Measurements from ENCODE around the gene SF3B2. TPM values are rescaled to one million over a fixed set of nuclear protein-coding genes. Genes with fewer than 3 reads are reported as not detected.

The SF3B2 gene
- total RNA-seq, 1 experiment from 2014 or later, result 89.0 TPM

DNA sequence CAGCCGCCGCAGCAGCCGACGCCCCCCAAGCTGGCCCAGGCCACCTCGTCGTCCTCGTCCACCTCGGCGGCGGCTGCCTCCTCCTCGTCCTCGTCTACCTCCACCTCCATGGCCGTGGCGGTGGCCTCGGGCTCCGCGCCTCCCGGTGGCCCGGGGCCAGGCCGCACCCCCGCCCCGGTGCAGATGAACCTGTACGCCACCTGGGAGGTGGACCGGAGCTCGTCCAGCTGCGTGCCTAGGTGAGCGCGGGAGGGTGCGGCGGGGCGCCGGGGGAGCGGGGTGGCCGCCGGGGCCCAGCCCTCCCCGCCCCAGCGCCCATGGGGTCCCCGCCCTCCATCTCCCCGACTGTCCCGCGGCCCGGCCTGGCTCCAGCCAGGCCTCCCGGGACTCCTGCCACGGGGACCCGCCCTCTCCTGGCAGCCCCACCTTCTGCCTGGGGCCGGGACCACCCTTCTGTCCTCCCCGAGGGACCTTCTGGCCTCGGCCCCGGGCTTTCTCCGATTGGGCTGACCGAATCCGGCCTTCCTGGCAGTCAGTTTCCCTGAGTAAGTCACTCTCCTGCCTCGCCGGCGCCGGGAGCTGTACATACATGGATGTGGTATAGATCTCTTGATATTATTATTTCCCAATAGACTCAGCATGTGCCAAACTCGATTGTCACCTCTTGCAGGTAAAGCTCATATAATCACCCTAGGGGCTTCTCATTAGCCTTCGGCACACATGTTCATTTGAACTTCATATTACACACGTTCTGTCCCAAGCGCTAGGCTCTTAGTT is 18.6 kb downstream of the SF3B2 start:
- no peak overlapping the region for H2AFZ ChIP-seq (ENCODE audit: low read length)
- H3K9ac ChIP-seq (ENCODE audit: low read length), result peak overlapping the region; percentile 87
- peak overlapping the region; percentile 82 for H3K4me3 ChIP-seq (ENCODE audit: low read length)
- H3K27me3 ChIP-seq (ENCODE audit: low read length), result no peaks in the 10 kb centered on the region
- H4K20me1 ChIP-seq (ENCODE audit: insufficient read depth, low read depth, low read length), result no peaks in the 10 kb centered on the region
- peaks cover 58% of the 10 kb centered on the region for H3K79me2 ChIP-seq (ENCODE audit: low read length)
- no peaks in the 10 kb centered on the region for H3K9me2 ChIP-seq (replicated peaks; ENCODE audit: insufficient read depth, low read length)
- peak overlapping the region; percentile 81 for H3K27ac ChIP-seq (ENCODE audit: low read length)
- peaks cover 34% of the 10 kb centered on the region for H3K36me3 ChIP-seq (ENCODE audit: insufficient read depth, low read length)
- DNase-seq, result peak; percentile 70
- no peaks in the 10 kb centered on the region for H3K9me3 ChIP-seq (ENCODE audit: low read length)
- H3K4me2 ChIP-seq (ENCODE audit: low read depth, low read length, poor library complexity, severe bottlenecking), result peak overlapping the region; percentile 99
- H3K4me1 ChIP-seq (ENCODE audit: low read length), result peaks cover 60% of the 10 kb centered on the region

- peak overlapping the region; percentile 82 for H3K4me3 ChIP-seq (ENCODE audit: low read length)
- H3K4me1 ChIP-seq (ENCODE audit: low read length), result peaks cover 59% of the 10 kb centered on the region
- peak; percentile 52 for DNase-seq
- H4K20me1 ChIP-seq (ENCODE audit: insufficient read depth, low read depth, low read length), result no peaks in the 10 kb centered on the region
- H3K79me2 ChIP-seq (ENCODE audit: low read length), result peaks cover 64% of the 10 kb centered on the region
- H3K9ac ChIP-seq (ENCODE audit: low read length), result peak overlapping the region; percentile 87
- H3K9me3 ChIP-seq (ENCODE audit: low read length), result no peaks in the 10 kb centered on the region
- H3K27me3 ChIP-seq (ENCODE audit: low read length), result no peaks in the 10 kb centered on the region
- no peak overlapping the region for H2AFZ ChIP-seq (ENCODE audit: low read length)
- peak overlapping the region; percentile 99 for H3K4me2 ChIP-seq (ENCODE audit: low read depth, low read length, poor library complexity, severe bottlenecking)
- peaks cover 31% of the 10 kb centered on the region for H3K36me3 ChIP-seq (ENCODE audit: insufficient read depth, low read length)
- H3K9me2 ChIP-seq (replicated peaks; ENCODE audit: insufficient read depth, low read length), result no peaks in the 10 kb centered on the region
- peak overlapping the region; percentile 81 for H3K27ac ChIP-seq (ENCODE audit: low read length)
Observed at GRCh38 chr11:66071381-66071801, 19.2 kb downstream of the SF3B2 start.

GRCh38 chr11:66072081-66072480 is 19.9 kb downstream of the SF3B2 start:
- Histone ChIP-seq H2AFZ (ENCODE audit: low read length) (no peak overlapping the region), H3K9me3 (ENCODE audit: low read length) (no peaks in the 10 kb centered on the region), H3K79me2 (ENCODE audit: low read length) (peaks cover 71% of the 10 kb centered on the region), H3K4me1 (ENCODE audit: low read length) (peaks cover 59% of the 10 kb centered on the region), H3K9ac (ENCODE audit: low read length) (peak overlapping the region; percentile 87), H4K20me1 (ENCODE audit: insufficient read depth, low read depth, low read length) (no peaks in the 10 kb centered on the region), H3K27ac (ENCODE audit: low read length) (peak overlapping the region; percentile 81), H3K36me3 (ENCODE audit: insufficient read depth, low read length) (peaks cover 31% of the 10 kb centered on the region), H3K4me3 (ENCODE audit: low read length) (peak overlapping the region; percentile 82), H3K27me3 (ENCODE audit: low read length) (no peaks in the 10 kb centered on the region), H3K9me2 (replicated peaks; ENCODE audit: insufficient read depth, low read length) (no peaks in the 10 kb centered on the region), H3K4me2 (ENCODE audit: low read depth, low read length, poor library complexity, severe bottlenecking) (peak overlapping the region; percentile 99)
- no peak for DNase-seq

GRCh38 chr11:66072518-66072917 is 20.4 kb downstream of the SF3B2 start:
- peaks cover 27% of the 10 kb centered on the region for H3K36me3 ChIP-seq (ENCODE audit: insufficient read depth, low read length)
- H3K4me2 ChIP-seq (ENCODE audit: low read depth, low read length, poor library complexity, severe bottlenecking), result peak overlapping the region; percentile 99
- H2AFZ ChIP-seq (ENCODE audit: low read length), result no peak overlapping the region
- peak overlapping the region; percentile 82; the same call in 1 of the 2 replicates for H3K4me3 ChIP-seq (ENCODE audit: low read length)
- H3K27ac ChIP-seq (ENCODE audit: low read length), result peak overlapping the region; percentile 81
- no peaks in the 10 kb centered on the region for H3K9me3 ChIP-seq (ENCODE audit: low read length)
- H3K79me2 ChIP-seq (ENCODE audit: low read length), result peaks cover 76% of the 10 kb centered on the region
- no peaks in the 10 kb centered on the region for H4K20me1 ChIP-seq (ENCODE audit: insufficient read depth, low read depth, low read length)
- peaks cover 63% of the 10 kb centered on the region for H3K4me1 ChIP-seq (ENCODE audit: low read length)
- H3K27me3 ChIP-seq (ENCODE audit: low read length), result no peaks in the 10 kb centered on the region
- no peak overlapping the region for H3K9ac ChIP-seq (ENCODE audit: low read length)
- DNase-seq, result no peak
- no peaks in the 10 kb centered on the region for H3K9me2 ChIP-seq (replicated peaks; ENCODE audit: insufficient read depth, low read length)

DNA sequence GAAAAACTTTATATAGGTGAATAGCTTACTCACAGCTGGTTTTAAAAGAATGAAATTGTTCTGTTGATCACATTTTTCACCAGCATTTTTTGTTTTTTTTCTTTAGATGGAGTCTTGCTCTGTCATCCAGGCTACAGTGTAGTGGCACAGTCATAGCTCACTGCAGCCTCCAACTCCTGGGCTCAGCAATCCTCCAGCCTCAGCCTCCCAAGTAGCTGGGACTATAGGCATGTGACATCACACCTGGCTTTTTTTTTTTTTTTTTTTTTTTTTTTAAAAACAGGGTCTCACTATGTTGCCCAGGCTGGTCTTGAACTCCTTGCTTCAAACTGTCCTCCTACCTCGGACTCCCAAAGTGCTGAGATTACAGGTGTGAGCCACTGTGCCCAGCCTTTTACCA is 21.5 kb downstream of the SF3B2 start:
- no peak for DNase-seq
- Histone ChIP-seq H3K27me3 (ENCODE audit: low read length) (no peaks in the 10 kb centered on the region), H3K4me3 (ENCODE audit: low read length) (no peak overlapping the region), H4K20me1 (ENCODE audit: insufficient read depth, low read depth, low read length) (no peaks in the 10 kb centered on the region), H3K79me2 (ENCODE audit: low read length) (peaks cover 87% of the 10 kb centered on the region), H3K27ac (ENCODE audit: low read length) (no peak overlapping the region), H3K4me1 (ENCODE audit: low read length) (peaks cover 62% of the 10 kb centered on the region), H3K36me3 (ENCODE audit: insufficient read depth, low read length) (peaks cover 28% of the 10 kb centered on the region), H2AFZ (ENCODE audit: low read length) (no peak overlapping the region), H3K9me3 (ENCODE audit: low read length) (no peaks in the 10 kb centered on the region), H3K9ac (ENCODE audit: low read length) (no peak overlapping the region), H3K9me2 (replicated peaks; ENCODE audit: insufficient read depth, low read length) (no peaks in the 10 kb centered on the region), H3K4me2 (ENCODE audit: low read depth, low read length, poor library complexity, severe bottlenecking) (no peak overlapping the region)

- DNase-seq, result no peak
- Histone ChIP-seq H3K4me3 (ENCODE audit: low read length) (no peak overlapping the region), H3K9ac (ENCODE audit: low read length) (no peak overlapping the region), H4K20me1 (ENCODE audit: insufficient read depth, low read depth, low read length) (peaks cover 8% of the 10 kb centered on the region; the same call in 1 of the 2 replicates), H3K4me1 (ENCODE audit: low read length) (peaks cover 65% of the 10 kb centered on the region), H3K9me3 (ENCODE audit: low read length) (no peaks in the 10 kb centered on the region), H2AFZ (ENCODE audit: low read length) (no peak overlapping the region), H3K27me3 (ENCODE audit: low read length) (no peaks in the 10 kb centered on the region), H3K9me2 (replicated peaks; ENCODE audit: insufficient read depth, low read length) (no peaks in the 10 kb centered on the region), H3K4me2 (ENCODE audit: low read depth, low read length, poor library complexity, severe bottlenecking) (no peak overlapping the region), H3K79me2 (ENCODE audit: low read length) (peaks cover 98% of the 10 kb centered on the region), H3K27ac (ENCODE audit: low read length) (no peak overlapping the region), H3K36me3 (ENCODE audit: insufficient read depth, low read length) (peaks cover 25% of the 10 kb centered on the region)
Observed at GRCh38 chr11:66075273-66075672, 23.1 kb downstream of the SF3B2 start.

DNA sequence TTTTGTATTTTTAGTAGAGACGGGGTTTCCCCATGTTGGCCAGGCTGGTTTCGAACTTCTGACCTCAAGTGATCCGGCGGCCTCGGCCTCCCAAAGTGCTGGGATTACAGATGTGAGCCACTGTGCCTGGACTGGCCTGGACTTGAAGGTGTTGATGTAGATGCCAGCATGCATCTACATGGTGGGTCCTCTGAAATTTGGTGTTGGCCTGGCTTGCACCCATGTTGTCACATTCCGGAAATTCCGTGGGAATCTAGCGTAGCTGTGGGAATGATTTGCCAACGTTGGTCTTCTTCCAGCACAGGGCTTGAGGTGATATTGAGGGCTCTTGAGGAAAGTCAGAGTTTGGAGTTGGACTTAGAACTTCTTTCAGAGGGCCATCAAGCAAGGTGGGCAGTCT is 24.4 kb downstream of the SF3B2 start:
- Histone ChIP-seq H4K20me1 (ENCODE audit: insufficient read depth, low read depth, low read length) (peaks cover 8% of the 10 kb centered on the region; the same call in 1 of the 2 replicates), H3K79me2 (ENCODE audit: low read length) (peaks cover 98% of the 10 kb centered on the region), H3K9me3 (ENCODE audit: low read length) (no peaks in the 10 kb centered on the region), H3K36me3 (ENCODE audit: insufficient read depth, low read length) (peaks cover 25% of the 10 kb centered on the region), H3K4me3 (ENCODE audit: low read length) (no peak overlapping the region), H3K27me3 (ENCODE audit: low read length) (no peaks in the 10 kb centered on the region), H3K4me1 (ENCODE audit: low read length) (peaks cover 71% of the 10 kb centered on the region), H3K27ac (ENCODE audit: low read length) (no peak overlapping the region), H3K4me2 (ENCODE audit: low read depth, low read length, poor library complexity, severe bottlenecking) (no peak overlapping the region), H3K9ac (ENCODE audit: low read length) (no peak overlapping the region), H3K9me2 (replicated peaks; ENCODE audit: insufficient read depth, low read length) (no peaks in the 10 kb centered on the region), H2AFZ (ENCODE audit: low read length) (no peak overlapping the region)
- no peak for DNase-seq

- H3K79me2 ChIP-seq (ENCODE audit: low read length), result peaks cover 98% of the 10 kb centered on the region
- H3K27me3 ChIP-seq (ENCODE audit: low read length), result no peaks in the 10 kb centered on the region
- H3K36me3 ChIP-seq (ENCODE audit: insufficient read depth, low read length), result peaks cover 26% of the 10 kb centered on the region
- no peaks in the 10 kb centered on the region for H3K9me3 ChIP-seq (ENCODE audit: low read length)
- H3K4me1 ChIP-seq (ENCODE audit: low read length), result peaks cover 71% of the 10 kb centered on the region
- no peak overlapping the region for H3K4me3 ChIP-seq (ENCODE audit: low read length)
- H2AFZ ChIP-seq (ENCODE audit: low read length), result no peak overlapping the region
- no peak overlapping the region for H3K9ac ChIP-seq (ENCODE audit: low read length)
- H4K20me1 ChIP-seq (ENCODE audit: insufficient read depth, low read depth, low read length), result peaks cover 11% of the 10 kb centered on the region; the same call in 1 of the 2 replicates
- H3K9me2 ChIP-seq (replicated peaks; ENCODE audit: insufficient read depth, low read length), result no peaks in the 10 kb centered on the region
- H3K4me2 ChIP-seq (ENCODE audit: low read depth, low read length, poor library complexity, severe bottlenecking), result no peak overlapping the region
- peak overlapping the region; percentile 28; the same call in 1 of the 2 replicates for H3K27ac ChIP-seq (ENCODE audit: low read length)
- DNase-seq, result no peak
Observed at GRCh38 chr11:66077927-66078326, 25.8 kb downstream of the SF3B2 start.

Measured in Karpas-422 (cell line).